Measurements from ENCODE around the gene NCR1.
"Not testable (repeated sequence)": the region's sequence is repeated elsewhere in the genome, so short reads cannot be mapped to it uniquely, and the experiment has no call there.

NCR1 gene

GRCh38 chr19:54905803-54906511 is at the start of gene NCR1:
Gene NCR1 (plus strand): TSS chr19:54906148. CDS start chr19:54906188, 40 bp downstream.
- DNase-seq (ENCODE audit: low read depth), result no peak
- TF ChIP-seq, protein P1, sequence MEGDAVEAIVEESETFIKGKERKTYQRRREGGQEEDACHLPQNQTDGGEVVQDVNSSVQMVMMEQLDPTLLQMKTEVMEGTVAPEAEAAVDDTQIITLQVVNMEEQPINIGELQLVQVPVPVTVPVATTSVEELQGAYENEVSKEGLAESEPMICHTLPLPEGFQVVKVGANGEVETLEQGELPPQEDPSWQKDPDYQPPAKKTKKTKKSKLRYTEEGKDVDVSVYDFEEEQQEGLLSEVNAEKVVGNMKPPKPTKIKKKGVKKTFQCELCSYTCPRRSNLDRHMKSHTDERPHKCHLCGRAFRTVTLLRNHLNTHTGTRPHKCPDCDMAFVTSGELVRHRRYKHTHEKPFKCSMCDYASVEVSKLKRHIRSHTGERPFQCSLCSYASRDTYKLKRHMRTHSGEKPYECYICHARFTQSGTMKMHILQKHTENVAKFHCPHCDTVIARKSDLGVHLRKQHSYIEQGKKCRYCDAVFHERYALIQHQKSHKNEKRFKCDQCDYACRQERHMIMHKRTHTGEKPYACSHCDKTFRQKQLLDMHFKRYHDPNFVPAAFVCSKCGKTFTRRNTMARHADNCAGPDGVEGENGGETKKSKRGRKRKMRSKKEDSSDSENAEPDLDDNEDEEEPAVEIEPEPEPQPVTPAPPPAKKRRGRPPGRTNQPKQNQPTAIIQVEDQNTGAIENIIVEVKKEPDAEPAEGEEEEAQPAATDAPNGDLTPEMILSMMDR (IDR thresholded peaks at IDR 0.05; ENCODE audit: control insufficient read depth, insufficient read depth, low read depth, low read length, missing control alignments), result no peak
- H3K4me3 ChIP-seq (ENCODE audit: control insufficient read depth, low read depth, low read length), result no peak within 1 kb of the TSS

GRCh38 chr19:54858476-54858875 is 47.5 kb upstream of the NCR1 start:
- not testable (repeated sequence) for H3K4me3 ChIP-seq (ENCODE audit: control insufficient read depth, low read depth, low read length); DNase-seq (ENCODE audit: low read depth)

DNA sequence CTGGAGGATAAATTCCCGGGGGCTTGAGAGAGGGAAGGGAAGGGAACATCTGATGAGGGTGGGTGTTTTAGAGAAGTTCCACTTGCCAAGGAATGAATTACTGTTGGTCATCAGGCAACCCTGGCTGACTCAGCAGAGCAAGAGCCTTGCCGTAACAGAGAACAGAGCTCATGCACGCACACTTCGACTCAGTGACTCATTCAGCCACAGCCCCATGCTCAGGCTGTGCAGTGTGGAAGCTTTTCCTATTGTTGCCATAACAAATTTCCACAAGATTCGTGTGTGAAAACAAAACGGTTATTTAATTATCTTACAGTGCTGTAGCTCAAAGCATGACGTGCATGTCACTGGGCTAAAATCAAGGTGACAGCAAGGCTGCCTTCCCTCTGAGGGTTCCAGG is 46.5 kb upstream of the NCR1 start:
- DNase-seq (ENCODE audit: low read depth); H3K4me3 ChIP-seq (ENCODE audit: control insufficient read depth, low read depth, low read length): not testable (repeated sequence)

DNA sequence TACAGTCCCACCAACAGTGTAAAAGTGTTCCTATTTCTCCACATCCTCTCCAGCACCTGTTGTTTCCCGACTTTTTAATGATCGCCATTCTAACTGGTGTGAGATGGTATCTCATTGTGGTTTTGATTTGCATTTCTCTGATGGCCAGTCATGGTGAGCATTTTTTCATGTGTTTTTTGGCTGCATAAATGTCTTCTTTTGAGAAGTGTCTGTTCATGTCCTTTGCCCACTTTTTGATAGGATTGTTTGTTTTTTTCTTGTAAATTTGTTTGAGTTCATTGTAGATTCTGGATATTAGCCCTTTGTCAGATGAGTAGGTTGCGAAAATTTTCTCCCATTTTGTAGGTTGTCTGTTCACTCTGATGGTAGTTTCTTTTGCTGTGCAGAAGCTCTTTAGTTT is 42.5 kb upstream of the NCR1 start:
- not testable (repeated sequence) for H3K4me3 ChIP-seq (ENCODE audit: control insufficient read depth, low read depth, low read length); DNase-seq (ENCODE audit: low read depth)

- TF ChIP-seq, protein P1 (IDR thresholded peaks at IDR 0.05; ENCODE audit: control insufficient read depth, insufficient read depth, low read depth, low read length, missing control alignments), result no peak
- DNase-seq (ENCODE audit: low read depth), result no peak
- H3K4me3 ChIP-seq (ENCODE audit: control insufficient read depth, low read depth, low read length), result no peak overlapping the region
Observed at GRCh38 chr19:54871696-54872095, 34.3 kb upstream of the NCR1 start.

DNA sequence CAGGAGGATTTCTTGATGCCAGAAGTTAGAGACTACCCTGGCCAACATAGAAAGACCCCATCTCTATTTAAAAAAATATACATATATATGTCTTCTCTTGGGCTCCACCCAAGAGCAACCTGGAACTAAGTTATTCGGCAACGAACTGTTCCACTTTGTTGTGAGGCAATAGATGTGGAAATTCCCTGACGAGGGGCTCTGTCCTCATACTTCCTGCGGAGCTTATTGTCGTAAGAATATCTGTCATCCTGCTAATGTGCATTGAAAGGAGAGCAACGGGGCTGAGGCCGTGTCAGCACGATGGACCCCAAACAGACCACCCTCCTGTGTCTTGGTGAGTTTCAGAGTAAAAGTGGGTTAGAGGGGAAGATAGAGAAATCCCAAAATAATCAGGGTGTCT is 32.0 kb upstream of the NCR1 start, which contains the start of gene FCAR:
FCAR (plus strand) TSS at position 246 of the 400 bp plus-strand sequence; CDS start at position 301, 55 bp downstream.
- DNase-seq (ENCODE audit: low read depth), result no peak
- no peak within 1 kb of the TSS for H3K4me3 ChIP-seq (ENCODE audit: control insufficient read depth, low read depth, low read length)
- TF ChIP-seq, protein P1 (IDR thresholded peaks at IDR 0.05; ENCODE audit: control insufficient read depth, insufficient read depth, low read depth, low read length, missing control alignments), result no peak

DNA sequence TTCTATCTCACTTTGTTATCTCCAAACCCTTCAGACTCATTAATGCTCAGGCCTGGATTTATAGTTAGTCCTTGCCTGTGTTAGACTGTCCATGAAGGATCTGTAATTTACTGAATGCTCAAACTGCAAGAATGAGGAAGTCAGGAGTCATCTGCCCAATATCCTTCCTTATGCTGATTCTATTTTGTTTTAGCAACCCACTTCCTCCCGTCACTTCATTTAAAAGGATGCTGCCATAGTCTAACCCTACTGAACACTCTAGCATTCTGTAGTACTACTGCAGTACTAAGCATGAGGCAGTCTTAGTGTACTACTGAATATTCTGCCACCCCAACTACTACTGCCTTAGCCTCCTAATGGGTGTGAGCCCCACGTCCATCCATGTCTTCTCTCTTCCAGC is 30.4 kb upstream of the NCR1 start:
- DNase-seq (ENCODE audit: low read depth), result no peak
- no peak overlapping the region for H3K4me3 ChIP-seq (ENCODE audit: control insufficient read depth, low read depth, low read length)
- TF ChIP-seq, protein P1 (IDR thresholded peaks at IDR 0.05; ENCODE audit: control insufficient read depth, insufficient read depth, low read depth, low read length, missing control alignments), result no peak

- no peak overlapping the region for H3K4me3 ChIP-seq (ENCODE audit: control insufficient read depth, low read depth, low read length)
- TF ChIP-seq, protein P1 (IDR thresholded peaks at IDR 0.05; ENCODE audit: control insufficient read depth, insufficient read depth, low read depth, low read length, missing control alignments), result no peak
- DNase-seq (ENCODE audit: low read depth), result no peak
Observed at GRCh38 chr19:54877471-54877870, 28.5 kb upstream of the NCR1 start.
